GM21619 (cell line): ENCODE data around the gene GJE1.

Experiments used
- ATAC-seq: cut with Tn5 transposase; IDR thresholded peaks from one replicate; pipeline ENCODE4 v1.9.1; 2021; ENCODE audit not compliant: unreplicated experiment

GJE1 gene

GRCh38 chr6:142162780-142163179, 30.1 kb downstream of the GJE1 start:
- ATAC-seq: no peak

GRCh38 chr6:142165227-142165626, 32.5 kb downstream of the GJE1 start:
- ATAC-seq: no peak

GRCh38 chr6:142167071-142167470, 34.3 kb downstream of the GJE1 start:
- no peak for ATAC-seq

- no peak for ATAC-seq
These were observed 34.8 kb downstream of the GJE1 start for GRCh38 chr6:142167486-142167885.

- no peak for ATAC-seq
These were observed 38.6 kb downstream of the GJE1 start for GRCh38 chr6:142171351-142171750.

GRCh38 chr6:142172758-142173157, 40.0 kb downstream of the GJE1 start:
- ATAC-seq: no peak

- no peak for ATAC-seq
These were observed 41.3 kb downstream of the GJE1 start for GRCh38 chr6:142173980-142174379.

GRCh38 chr6:142174703-142175102, 42.0 kb downstream of the GJE1 start:
- no peak for ATAC-seq

GRCh38 chr6:142178129-142178528, 45.4 kb downstream of the GJE1 start:
- no peak for ATAC-seq

- no peak for ATAC-seq
These were observed 49.3 kb downstream of the GJE1 start for GRCh38 chr6:142182004-142182403.

- no peak for ATAC-seq
These were observed 50.6 kb downstream of the GJE1 start for GRCh38 chr6:142183351-142183750.

GRCh38 chr6:142184307-142184706, 51.6 kb downstream of the GJE1 start:
- ATAC-seq: no peak
